Karpas-422 (cell line): ENCODE measurements around the gene REEP1. TPM values are rescaled to one million over a fixed set of nuclear protein-coding genes. Genes with fewer than 3 reads are reported as not detected.

Experiments
- DNase-seq: peaks from one replicate; pipeline ENCODE4 v3.0.0-alpha.2; 2015
- H2AFZ ChIP-seq: fragments of 200-600 bp; sonication (generic); 2 replicates; pipeline ENCODE4 v1.6.1; 2014; ENCODE audit warnings: antibody characterized with exemption, low read length, mixed read lengths
- H3K27ac ChIP-seq: fragments of 200-600 bp; sonication (generic); 2 replicates; pipeline ENCODE4 v1.5.1; 2014; ENCODE audit warnings: mild to moderate bottlenecking, low read length, moderate library complexity
- H3K27me3 ChIP-seq: fragments of 200-600 bp; sonication (generic); 2 replicates; pipeline ENCODE4 v1.6.1; 2014; ENCODE audit warnings: low read length, mixed read lengths
- H3K36me3 ChIP-seq: fragments of 200-600 bp; sonication (generic); 2 replicates; pipeline ENCODE4 v1.6.1; 2014; ENCODE audit warnings: low read length, mixed read lengths; ENCODE audit not compliant: insufficient read depth
- H3K4me1 ChIP-seq: fragments of 200-600 bp; sonication (generic); 2 replicates; pipeline ENCODE4 v1.6.1; 2014; ENCODE audit warnings: mild to moderate bottlenecking, low read length, mixed read lengths
- H3K4me2 ChIP-seq: fragments of 200-600 bp; sonication (generic); 2 replicates; pipeline ENCODE4 v1.6.1; 2014; ENCODE audit warnings: low read length, low read depth, mild to moderate bottlenecking; ENCODE audit not compliant: poor library complexity, severe bottlenecking
- H3K4me3 ChIP-seq: fragments of 200-600 bp; sonication (generic); 2 replicates; pipeline ENCODE4 v1.5.1; 2014; ENCODE audit warnings: mild to moderate bottlenecking, antibody characterized with exemption, low read length, mixed read lengths
- H3K79me2 ChIP-seq: fragments of 200-600 bp; sonication (generic); 2 replicates; pipeline ENCODE4 v1.6.1; 2014; ENCODE audit warnings: mild to moderate bottlenecking, low read length, mixed read lengths
- H3K9ac ChIP-seq: fragments of 200-600 bp; sonication (generic); 2 replicates; pipeline ENCODE4 v1.6.0; 2014; ENCODE audit warnings: low read length
- H3K9me2 ChIP-seq: fragments of 200-600 bp; sonication (generic), shearing (Covaris generic); replicated peaks from 2 replicates; pipeline ENCODE4 v1.6.0; 2014; ENCODE audit warnings: mild to moderate bottlenecking, low read length, moderate library complexity; ENCODE audit not compliant: insufficient read depth
- H3K9me3 ChIP-seq: fragments of 300-700, 200-600 bp; sonication (generic); 2 replicates; pipeline ENCODE4 v1.6.1; 2014; ENCODE audit warnings: low read length, mixed read lengths
- H4K20me1 ChIP-seq: fragments of 200-600 bp; sonication (generic); 2 replicates; pipeline ENCODE4 v1.6.1; 2014; ENCODE audit warnings: mild to moderate bottlenecking, antibody characterized with exemption, low read length, low read depth; ENCODE audit not compliant: insufficient read depth
- total RNA-seq: library from RNA; depleted of rRNA; stranded (reverse); fragments of >200 nt; shearing (Covaris generic); gene quantifications from 2 replicates; pipeline ENCODE4 v1.2.3, GENCODE V29; 2014; ENCODE audit warnings: low replicate concordance

The REEP1 gene
- total RNA-seq, 1 experiment from 2014 or later, result 0.22 TPM

DNA sequence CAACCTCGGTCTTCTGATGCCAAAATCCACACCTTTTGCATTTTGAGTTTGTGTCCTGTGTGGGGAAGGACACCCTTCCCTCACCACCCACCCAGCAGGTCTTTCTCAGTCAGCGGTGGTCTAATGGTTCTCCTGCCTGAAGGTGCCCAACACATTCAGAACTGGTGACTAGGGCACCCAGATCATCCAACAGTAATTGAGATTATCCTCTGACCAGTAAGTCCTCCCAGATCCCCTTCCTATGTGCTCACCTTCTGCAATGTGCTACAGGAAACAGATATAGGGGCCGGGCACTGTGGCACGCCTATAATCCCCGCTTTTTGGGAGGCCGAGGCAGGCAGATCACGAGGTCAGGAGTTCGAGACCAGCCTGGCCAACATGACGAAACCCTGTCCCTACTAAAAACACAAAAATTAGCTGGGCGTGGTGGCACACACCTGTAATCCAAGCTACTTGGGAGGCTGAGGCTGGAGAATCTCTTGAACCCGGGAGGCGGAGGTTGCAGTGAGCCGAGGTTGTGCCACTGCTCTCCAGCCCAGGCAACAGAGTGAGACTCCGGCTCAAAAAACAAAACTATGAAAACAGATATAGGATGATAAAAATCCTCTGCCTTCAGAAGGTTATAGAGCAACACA is 56.2 kb downstream of the REEP1 start:
- no peak overlapping the region for H3K9ac ChIP-seq
- no peaks in the 10 kb centered on the region for H4K20me1 ChIP-seq
- no peak overlapping the region for H3K4me2 ChIP-seq
- no peak overlapping the region for H3K27ac ChIP-seq
- no peak for DNase-seq
- H3K4me3 ChIP-seq, result no peak overlapping the region
- no peaks in the 10 kb centered on the region for H3K4me1 ChIP-seq
- no peaks in the 10 kb centered on the region for H3K27me3 ChIP-seq
- H3K9me3 ChIP-seq, result no peaks in the 10 kb centered on the region
- no peaks in the 10 kb centered on the region for H3K79me2 ChIP-seq
- no peak overlapping the region for H2AFZ ChIP-seq
- H3K9me2 ChIP-seq, result no peaks in the 10 kb centered on the region
- H3K36me3 ChIP-seq, result no peaks in the 10 kb centered on the region

DNA sequence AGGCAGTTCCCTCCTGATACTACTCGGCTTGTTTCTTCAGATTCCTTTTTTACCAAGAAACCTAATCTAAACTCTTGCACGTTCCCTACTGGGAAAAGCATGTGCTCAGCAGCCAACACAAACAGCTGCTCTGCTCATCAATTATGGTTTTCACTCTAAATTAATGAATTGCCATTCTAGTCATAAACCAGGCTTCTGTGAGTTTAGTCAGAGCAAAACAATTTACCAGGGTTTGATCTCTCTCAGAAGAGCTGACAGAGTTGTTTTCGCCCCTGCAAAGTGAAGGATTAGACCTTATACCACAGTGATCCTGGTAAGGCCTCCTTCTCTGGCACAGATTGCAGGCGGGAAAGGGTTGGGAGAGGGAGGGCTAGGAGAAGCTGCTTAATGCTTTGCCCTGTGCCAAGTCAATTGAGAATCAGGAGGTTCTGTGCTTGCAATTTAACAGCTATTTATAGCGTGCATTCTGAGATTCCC is 57.2 kb downstream of the REEP1 start:
- Histone ChIP-seq H3K4me3 (no peak overlapping the region), H4K20me1 (no peaks in the 10 kb centered on the region), H3K9me3 (no peaks in the 10 kb centered on the region), H3K4me2 (no peak overlapping the region), H3K4me1 (no peaks in the 10 kb centered on the region), H3K79me2 (no peaks in the 10 kb centered on the region), H3K9me2 (no peaks in the 10 kb centered on the region), H3K27ac (no peak overlapping the region), H2AFZ (no peak overlapping the region), H3K27me3 (no peaks in the 10 kb centered on the region), H3K9ac (no peak overlapping the region), H3K36me3 (no peaks in the 10 kb centered on the region)
- no peak for DNase-seq

DNA sequence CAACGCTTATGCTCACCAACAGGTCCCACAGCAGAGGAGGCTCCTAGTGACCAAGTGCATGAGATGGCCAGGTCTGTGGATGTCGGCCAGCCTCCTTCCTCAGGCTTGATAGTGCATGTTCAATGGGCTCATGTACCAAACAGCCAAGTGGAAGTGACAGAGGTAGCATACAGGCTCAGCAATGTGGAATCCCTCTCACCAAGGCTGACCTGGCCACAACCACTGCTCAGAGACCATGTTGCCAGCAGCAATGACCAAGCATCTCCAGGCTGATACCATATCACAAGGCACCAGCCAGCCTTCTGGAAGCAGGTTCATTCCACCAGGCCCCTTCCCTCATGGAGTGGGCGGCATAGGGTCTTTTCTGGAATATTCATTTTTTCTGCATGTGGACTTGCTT is 61.5 kb downstream of the REEP1 start:
- Histone ChIP-seq H3K9ac (no peak overlapping the region), H3K27ac (no peak overlapping the region), H2AFZ (no peak overlapping the region), H3K4me3 (no peak overlapping the region), H3K79me2 (no peaks in the 10 kb centered on the region), H3K9me3 (peaks cover 6% of the 10 kb centered on the region), H3K27me3 (no peaks in the 10 kb centered on the region; the same call in 1 of the 2 replicates), H4K20me1 (no peaks in the 10 kb centered on the region), H3K36me3 (no peaks in the 10 kb centered on the region), H3K4me2 (no peak overlapping the region), H3K4me1 (no peaks in the 10 kb centered on the region), H3K9me2 (no peaks in the 10 kb centered on the region)
- DNase-seq, result no peak

DNA sequence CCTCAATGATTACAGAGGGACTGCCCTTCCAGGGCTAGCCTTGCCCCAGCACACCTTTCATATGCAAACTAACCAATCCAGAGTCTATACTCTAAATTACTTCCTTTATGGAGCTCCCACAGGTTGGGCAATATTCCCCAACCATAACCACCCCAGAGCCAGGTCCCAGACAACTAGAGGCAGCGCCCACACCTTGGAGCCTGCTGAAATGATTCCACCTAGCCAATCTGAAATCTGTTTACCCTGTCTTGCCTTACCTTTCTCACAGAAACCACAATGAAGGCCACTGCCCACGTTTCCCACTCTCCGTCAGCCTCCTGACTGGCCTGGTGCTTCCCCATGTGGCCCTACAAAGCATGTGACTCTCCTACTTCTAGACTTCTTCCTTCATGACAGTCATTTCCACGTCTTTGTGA is 62.0 kb downstream of the REEP1 start:
- no peak for DNase-seq
- Histone ChIP-seq H3K9me3 (peaks cover 6% of the 10 kb centered on the region), H4K20me1 (no peaks in the 10 kb centered on the region), H3K27me3 (no peaks in the 10 kb centered on the region; the same call in 1 of the 2 replicates), H3K4me2 (no peak overlapping the region), H3K27ac (no peak overlapping the region), H3K79me2 (no peaks in the 10 kb centered on the region), H3K4me1 (no peaks in the 10 kb centered on the region), H3K4me3 (no peak overlapping the region), H3K36me3 (no peaks in the 10 kb centered on the region), H2AFZ (no peak overlapping the region), H3K9ac (no peak overlapping the region), H3K9me2 (no peaks in the 10 kb centered on the region)

DNA sequence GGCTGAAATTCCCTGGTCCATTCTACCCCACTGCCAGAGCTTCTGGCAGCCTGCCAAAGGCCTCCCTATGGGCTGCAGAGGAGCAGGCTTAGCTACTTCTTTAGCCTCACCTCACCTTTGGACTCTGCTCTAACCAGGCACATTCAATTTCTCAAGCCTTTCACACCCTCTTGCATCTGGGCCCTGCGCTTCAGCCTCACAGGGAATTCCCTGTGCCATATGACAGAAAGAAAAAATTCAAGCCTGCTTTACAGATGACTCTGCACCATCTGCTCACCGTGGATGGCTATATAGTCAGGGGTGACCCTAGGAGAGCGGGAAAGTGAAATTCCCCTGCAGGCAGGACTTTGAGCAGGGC is 62.5 kb downstream of the REEP1 start:
- Histone ChIP-seq H3K27ac (no peak overlapping the region), H3K36me3 (no peaks in the 10 kb centered on the region), H3K9me2 (no peaks in the 10 kb centered on the region), H3K79me2 (no peaks in the 10 kb centered on the region), H3K9me3 (peaks cover 6% of the 10 kb centered on the region), H3K4me2 (no peak overlapping the region), H3K9ac (no peak overlapping the region), H2AFZ (no peak overlapping the region), H3K4me1 (no peaks in the 10 kb centered on the region), H3K27me3 (no peaks in the 10 kb centered on the region; the same call in 1 of the 2 replicates), H4K20me1 (no peaks in the 10 kb centered on the region), H3K4me3 (no peak overlapping the region)
- no peak for DNase-seq

DNA sequence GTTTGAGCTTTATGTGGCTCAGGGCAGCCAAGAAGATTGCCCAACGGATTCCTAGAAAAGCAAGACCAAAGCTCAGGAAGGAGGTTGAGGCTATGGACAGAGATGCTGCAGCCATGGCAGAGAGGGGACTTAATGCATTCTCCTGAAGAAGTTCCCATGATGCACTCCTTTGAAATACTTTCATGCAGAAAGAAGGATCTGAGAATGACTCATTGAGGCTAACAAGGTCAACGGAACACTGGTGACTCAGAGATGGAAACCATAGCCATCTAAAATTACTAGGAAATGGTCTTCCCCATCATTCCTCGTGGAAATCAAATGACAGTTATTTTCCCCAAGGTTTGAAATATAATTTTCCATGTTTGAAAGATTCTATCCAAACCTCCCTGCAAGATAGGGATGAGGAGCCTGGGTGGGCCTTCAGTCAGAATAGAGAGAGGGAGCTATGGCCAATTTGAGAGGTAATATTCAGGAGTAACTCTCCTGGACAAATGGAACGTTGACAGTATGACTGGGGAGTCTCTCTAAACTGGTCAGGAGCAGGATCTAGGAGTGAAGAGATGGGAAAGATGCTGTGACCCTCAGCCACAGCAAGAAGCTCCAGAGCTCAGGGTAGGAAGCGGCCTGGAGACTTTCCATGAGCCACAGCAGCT is 63.0 kb downstream of the REEP1 start:
- no peak for DNase-seq
- Histone ChIP-seq H3K4me2 (no peak overlapping the region), H4K20me1 (no peaks in the 10 kb centered on the region), H3K27ac (no peak overlapping the region), H3K4me3 (no peak overlapping the region), H3K79me2 (no peaks in the 10 kb centered on the region), H3K9ac (no peak overlapping the region), H3K27me3 (no peaks in the 10 kb centered on the region; the same call in 1 of the 2 replicates), H3K36me3 (no peaks in the 10 kb centered on the region), H3K9me2 (no peaks in the 10 kb centered on the region), H3K9me3 (peaks cover 6% of the 10 kb centered on the region), H3K4me1 (no peaks in the 10 kb centered on the region), H2AFZ (no peak overlapping the region)

DNA sequence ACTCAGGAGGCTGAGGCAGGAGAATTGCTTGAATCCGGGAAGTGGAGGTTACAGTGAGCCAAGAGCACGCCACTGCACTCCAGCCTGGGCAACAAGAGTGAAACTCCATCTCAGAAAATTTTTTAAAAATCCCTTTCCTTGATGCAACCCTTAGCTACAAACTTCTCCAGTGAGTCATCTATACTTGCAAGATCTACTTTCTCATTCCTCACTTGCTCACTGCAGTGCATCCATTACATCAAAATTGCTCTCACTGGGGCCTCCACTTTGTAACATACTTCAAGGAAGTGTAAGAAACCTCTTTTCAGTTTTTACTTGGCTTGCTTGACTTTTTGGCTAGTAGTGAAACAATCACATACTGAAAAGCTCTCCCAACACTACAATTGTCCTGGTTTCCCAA is 65.3 kb downstream of the REEP1 start:
- H3K36me3 ChIP-seq, result no peaks in the 10 kb centered on the region
- H3K9me2 ChIP-seq, result no peaks in the 10 kb centered on the region

DNA sequence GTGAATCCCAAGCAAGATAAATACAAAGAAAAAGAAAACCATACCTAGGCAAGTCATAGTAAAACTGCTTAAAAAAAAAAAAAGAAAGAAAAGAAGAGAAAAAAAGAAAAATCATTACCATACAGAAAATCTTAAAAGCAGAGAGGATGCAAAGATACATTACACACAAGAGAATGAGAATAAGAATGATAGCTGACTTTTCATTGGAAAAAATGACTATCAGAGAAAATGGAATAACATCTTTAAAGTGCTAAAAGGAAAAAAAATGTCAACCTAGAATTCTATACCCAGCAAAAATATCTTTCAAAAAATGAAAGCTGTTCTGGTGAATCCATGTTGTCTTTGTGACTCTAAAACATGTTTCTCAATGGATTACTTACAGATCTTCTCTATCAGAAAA is 66.2 kb downstream of the REEP1 start:
- H3K36me3 ChIP-seq, result no peaks in the 10 kb centered on the region
- no peak overlapping the region for H3K9ac ChIP-seq
- peaks cover 6% of the 10 kb centered on the region for H3K9me3 ChIP-seq
- no peaks in the 10 kb centered on the region for H3K4me1 ChIP-seq
- no peak for DNase-seq
- no peaks in the 10 kb centered on the region; the same call in 1 of the 2 replicates for H3K27me3 ChIP-seq
- no peaks in the 10 kb centered on the region for H3K79me2 ChIP-seq
- no peak overlapping the region for H3K4me2 ChIP-seq
- H2AFZ ChIP-seq, result no peak overlapping the region
- no peaks in the 10 kb centered on the region for H4K20me1 ChIP-seq
- no peak overlapping the region for H3K4me3 ChIP-seq
- H3K27ac ChIP-seq, result no peak overlapping the region
- no peaks in the 10 kb centered on the region for H3K9me2 ChIP-seq

More for the DNA sequence above, 65.3 kb downstream of the REEP1 start:
- Histone ChIP-seq H3K4me3 (no peak overlapping the region), H3K9me3 (peaks cover 6% of the 10 kb centered on the region), H3K27ac (no peak overlapping the region), H3K4me1 (no peaks in the 10 kb centered on the region), H4K20me1 (no peaks in the 10 kb centered on the region), H3K9ac (no peak overlapping the region), H3K79me2 (no peaks in the 10 kb centered on the region), H3K27me3 (no peaks in the 10 kb centered on the region; the same call in 1 of the 2 replicates), H3K4me2 (no peak overlapping the region), H2AFZ (no peak overlapping the region)
- DNase-seq, result no peak
